Activated CD4-positive, alpha-beta T cell treated with anti-CD3 and anti-CD28 coated beads, Interleukin-2, Interleukin-6, amounts not matched to agents 100 ng/mL and 50 ng/mL, durations not matched to agents 16 hours and 8 hours (primary cell): ENCODE results near the gene FOXP1.

Source experiments
- DNase-seq: peaks from one replicate; pipeline ENCODE4 v3.0.0-alpha.2; 2020

FOXP1 gene

DNA sequence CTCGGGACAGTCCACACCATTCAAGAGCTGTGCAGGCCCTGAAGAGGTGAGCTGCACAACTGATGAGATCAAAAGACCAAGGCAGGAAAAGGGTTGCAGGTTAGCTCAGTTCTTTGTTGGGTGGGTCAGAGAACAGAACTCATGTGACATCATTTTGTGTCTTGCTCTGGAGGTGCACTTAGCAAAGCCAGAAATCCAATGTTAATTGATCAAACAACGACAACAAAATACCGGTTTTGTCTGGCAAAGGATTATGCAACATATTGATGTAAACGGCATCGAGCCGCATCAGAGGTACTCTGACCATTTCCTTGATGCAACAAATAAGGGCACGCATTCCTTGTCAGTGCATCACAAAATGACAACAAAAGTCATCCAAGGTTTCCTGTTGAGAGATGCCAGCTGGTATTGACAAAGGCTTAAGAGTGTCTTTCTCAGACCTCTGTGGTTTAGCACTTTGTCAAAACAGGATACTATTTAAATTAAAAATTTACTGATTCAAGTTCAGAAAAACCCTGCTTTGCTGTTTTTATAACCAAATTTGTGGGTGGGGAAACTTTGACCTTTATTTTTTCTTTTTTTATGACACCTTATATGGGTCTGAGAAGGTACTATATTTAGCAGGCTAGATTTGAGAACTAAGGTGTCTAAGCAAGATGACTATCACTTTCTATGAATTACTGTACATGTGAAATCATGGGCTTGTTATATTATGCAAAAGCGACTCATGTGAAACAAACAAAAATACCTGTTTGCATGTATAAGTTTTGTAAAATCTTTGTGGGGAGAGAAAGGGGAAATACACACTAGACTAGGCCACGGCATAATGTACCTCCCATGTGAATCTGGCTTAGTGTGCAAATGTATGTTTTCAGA is 496.1 kb downstream of the FOXP1 start:
- peak; percentile 86 for DNase-seq

DNA sequence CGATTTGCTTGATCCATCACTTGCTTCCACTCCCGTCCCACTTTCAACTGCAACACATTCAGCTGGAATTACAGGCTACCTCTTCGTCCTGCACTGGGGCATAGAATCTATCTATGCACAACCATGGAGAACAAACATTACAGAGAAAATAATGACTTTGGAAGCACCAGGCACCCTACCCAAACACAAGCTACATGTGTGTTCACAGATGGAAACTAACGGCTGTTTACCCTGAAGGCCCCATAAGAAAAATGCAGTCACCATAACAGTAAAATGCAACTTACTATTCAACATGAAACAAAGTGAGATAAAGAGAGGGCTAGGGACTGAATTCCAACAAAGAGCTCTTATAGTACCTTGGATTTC is 496.8 kb downstream of the FOXP1 start:
- no peak for DNase-seq

DNA sequence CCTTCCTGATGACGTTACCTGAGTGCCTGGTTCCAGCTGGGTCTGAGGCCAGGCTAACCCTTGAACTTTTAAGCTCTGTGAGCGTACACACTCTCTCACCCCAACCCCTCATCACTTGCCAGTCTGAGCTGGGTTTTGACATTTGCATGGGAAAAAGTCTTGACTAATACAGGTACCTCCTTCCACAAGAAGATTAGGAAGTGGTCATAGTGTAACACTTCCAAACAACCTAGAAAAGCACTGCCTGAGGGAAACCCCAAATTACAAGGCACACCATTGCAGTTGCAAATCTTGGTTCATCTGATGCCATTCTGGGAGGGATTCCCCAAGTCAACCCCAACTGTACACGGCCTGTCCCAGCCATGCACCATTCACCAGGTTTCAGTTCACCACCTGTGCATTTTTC is 499.8 kb downstream of the FOXP1 start:
- peak; percentile 39 for DNase-seq

DNA sequence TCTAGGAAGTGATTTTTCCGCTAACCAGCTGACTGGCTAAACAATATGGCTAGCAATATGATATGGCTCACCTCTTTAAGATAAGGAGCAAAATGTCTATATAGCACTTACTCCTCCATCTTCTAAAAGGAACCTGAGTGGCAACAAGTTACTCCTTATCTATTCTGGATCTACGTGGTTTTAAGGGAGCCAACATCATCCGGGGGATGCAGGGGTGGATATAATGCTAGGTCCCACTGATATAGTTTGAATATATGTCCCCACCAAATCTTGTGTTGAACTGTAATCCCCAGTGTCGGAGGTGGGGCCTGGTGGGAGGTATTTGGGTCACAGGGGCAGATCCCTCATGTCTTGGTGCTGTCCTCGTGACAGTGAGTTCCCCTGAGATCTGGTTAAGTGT is 500.7 kb downstream of the FOXP1 start:
- DNase-seq: no peak

DNA sequence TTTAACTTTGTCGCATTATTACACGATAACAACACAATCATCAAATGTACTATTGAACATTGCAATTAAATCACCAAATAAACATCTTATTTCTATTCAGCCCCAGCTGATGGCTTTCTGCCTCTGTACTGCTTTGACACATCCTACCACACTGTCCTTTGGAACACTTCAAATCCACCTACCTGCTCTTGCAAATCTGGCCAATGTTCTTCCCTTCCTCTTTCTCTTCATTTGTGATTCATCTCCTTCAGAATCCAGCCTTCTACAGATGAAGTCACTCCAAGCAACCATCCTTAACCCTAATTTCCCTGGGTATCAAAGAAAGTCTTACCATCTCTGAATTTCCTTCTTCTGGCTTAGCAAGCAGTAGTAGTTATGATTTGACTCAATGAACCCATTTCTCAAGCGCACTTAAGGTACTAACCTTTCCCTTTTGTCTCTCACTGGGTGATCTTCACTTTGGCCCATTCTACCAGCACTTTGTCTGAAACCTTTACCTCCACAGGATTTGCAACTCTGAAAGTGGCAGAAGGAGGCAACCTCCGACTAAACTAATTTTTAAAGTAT is 502.9 kb downstream of the FOXP1 start:
- DNase-seq: peak; percentile 55

DNA sequence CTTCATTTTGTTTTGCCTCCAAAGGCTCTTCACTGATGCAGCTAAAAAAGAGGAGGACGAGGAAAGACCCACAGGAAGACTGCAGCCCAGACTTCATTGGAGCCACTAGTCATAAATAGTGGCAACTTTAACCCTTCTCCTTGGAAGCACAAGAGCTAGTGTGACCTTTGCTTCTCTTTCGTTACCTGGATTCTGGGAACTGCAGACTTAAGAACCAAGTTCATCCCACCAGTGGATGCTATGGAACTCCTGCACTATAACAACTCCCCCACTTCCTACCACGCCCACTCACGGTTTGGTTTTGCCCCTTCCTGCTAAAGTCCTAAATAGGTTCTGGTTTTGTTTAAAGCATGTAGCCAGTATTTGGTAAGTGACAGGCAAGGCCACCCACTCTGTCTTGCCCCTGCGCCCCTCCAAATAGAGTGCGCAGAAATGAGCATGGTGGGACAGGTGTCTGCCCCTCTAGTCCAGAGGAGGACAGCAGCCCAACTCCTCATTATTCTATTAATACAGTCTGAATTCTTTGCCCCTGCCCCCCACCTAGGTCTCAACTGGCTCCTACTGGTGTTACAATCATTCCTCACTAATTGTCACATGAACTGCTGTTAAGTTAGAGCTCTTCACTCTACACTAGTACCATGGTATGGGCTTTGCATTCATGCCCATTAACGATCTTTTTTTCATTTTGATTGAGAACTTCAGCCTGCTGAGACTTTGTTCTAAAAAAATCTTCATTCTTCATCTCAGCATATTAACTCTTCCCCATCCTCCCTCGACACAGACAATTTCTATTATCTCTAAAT is 504.6 kb downstream of the FOXP1 start:
- no peak for DNase-seq

DNA sequence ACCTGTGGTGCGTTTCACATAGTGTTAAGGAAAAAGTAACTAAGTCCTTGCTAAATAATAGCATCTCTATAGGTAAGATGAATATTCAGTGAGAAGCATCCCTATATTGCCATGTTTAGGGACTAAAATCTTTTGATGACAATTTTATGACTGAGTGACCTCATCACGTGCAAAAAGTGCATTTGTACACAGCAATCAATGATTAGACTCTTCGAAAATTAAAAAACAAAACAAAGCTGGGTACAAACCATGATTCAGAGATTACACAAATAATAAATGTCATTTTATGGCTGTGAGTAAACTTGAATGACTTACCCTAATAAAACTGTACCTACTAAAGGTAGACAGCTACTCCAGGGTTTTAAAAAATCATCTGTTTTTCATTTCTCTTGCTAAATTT is 505.3 kb downstream of the FOXP1 start:
- no peak for DNase-seq

DNA sequence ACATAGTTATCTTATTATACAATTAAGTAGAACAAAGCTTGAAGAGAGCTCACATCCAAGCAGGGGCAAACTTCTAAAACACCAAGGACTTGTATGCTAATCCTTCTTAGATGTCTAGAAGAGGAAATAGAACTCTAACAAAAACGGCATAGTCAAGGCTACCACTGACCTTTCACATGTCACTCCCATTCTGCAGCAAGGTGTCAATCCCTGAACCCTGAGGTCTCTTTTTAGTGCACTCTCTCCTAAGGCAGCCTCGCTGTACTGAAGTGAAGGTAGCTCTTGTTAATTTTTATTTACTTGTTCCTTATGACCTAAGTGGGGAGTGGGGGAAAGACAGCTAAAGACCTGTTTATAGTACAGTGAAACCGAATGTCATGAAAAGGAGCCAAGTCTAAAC is 506.5 kb downstream of the FOXP1 start:
- DNase-seq: no peak

DNA sequence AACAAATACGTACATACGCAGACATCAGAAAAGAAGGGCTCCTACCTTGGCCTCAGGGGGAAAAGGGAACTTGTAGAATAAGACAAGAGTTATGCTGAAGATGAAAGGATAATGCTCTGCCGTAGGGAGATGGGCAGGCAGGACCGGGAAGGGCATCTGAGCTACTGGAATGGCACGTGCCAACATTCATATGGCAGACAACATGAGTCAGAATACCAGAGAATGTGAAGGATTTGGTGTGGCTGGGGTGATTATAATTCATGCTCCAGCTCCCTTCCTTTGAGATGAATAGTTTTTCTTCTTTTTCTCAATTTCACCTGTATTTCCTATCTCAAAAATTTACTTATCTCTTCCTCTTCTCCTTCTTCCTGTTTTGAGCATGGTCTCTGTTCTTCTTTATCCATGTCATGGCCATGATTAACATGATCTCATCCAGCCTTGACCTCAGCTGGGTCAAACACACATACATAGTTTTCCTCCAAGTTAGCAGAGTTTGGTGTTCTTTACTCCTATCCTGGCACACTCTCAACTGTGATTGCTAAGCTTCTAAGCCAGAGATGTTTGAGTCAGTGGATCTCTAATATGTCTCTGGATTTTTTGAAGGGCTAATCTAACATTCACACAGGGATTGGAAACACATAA is 507.0 kb downstream of the FOXP1 start:
- no peak for DNase-seq

DNA sequence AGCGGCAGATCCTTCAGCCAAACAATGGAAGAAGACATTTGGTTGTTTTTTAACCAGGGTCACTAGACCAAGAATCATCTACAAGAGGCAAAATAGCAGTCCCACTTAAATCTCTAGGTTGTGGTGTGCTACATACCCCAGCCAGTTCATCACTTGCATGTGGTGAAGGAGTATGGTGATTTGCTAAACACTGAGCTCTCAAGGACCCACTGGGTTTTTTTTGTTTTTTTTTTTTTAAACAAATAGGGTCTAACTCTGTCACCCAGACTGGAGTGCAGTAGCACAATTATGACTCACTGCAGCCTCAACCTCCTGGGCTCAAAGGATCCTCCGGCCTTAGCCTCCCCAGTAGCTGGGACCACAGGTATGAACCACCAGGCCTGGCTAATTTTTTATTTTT is 508.0 kb downstream of the FOXP1 start:
- DNase-seq: no peak

DNA sequence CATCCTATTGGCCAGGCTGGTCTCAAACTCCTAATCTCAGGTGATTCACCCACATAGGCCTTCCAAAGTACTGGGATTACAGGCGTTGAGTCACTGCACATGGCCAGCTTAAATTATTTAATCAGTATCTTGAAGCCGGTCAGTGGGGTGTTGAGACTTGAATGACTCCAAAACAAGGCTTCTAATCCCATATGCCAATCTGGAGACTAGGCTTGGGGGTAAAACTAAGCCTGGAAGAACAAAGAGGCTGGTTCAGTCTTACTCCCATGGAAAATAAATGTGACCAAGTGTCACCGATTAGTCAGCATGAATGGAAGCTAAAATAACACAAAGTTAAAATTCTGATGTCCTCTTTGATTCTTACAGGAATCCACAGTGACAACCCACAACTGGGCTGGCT is 509.1 kb downstream of the FOXP1 start:
- no peak for DNase-seq

DNA sequence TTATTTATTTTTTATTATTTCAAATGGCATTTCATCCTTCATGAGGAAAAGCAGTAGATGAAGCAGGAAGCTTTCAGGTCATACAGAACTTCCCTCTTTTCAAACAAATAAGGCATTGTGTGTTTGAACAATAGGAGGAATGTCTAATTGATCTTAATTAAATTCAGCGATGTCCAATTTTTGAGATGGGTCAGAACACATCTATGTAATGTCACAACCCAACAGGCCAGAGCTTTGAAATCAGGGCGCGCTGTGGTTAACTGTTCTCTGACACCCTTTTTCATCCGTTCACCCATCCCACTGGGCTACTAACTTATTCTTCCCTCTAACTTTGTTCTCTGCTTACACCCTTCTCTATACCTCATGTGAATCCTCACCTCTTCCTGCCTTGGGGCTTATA is 510.5 kb downstream of the FOXP1 start:
- DNase-seq: no peak

DNA sequence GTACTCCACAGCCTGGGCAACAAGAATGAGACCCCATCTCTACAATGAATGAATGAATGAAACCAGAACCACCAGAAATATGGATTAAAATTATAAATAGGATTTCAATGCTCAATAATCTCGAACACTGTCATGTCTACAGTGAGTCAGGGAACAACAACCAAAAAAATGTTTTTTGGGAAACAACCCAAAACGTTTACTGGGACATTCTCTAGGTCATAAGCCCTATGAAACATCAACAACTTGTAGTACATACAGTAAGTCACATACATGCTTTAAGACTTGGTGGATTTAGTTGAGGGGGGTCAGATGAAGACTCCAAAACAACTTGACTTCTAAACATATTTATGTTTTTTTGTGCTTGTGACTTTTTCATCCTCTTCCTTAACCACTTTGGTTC is 511.2 kb downstream of the FOXP1 start:
- no peak for DNase-seq

DNA sequence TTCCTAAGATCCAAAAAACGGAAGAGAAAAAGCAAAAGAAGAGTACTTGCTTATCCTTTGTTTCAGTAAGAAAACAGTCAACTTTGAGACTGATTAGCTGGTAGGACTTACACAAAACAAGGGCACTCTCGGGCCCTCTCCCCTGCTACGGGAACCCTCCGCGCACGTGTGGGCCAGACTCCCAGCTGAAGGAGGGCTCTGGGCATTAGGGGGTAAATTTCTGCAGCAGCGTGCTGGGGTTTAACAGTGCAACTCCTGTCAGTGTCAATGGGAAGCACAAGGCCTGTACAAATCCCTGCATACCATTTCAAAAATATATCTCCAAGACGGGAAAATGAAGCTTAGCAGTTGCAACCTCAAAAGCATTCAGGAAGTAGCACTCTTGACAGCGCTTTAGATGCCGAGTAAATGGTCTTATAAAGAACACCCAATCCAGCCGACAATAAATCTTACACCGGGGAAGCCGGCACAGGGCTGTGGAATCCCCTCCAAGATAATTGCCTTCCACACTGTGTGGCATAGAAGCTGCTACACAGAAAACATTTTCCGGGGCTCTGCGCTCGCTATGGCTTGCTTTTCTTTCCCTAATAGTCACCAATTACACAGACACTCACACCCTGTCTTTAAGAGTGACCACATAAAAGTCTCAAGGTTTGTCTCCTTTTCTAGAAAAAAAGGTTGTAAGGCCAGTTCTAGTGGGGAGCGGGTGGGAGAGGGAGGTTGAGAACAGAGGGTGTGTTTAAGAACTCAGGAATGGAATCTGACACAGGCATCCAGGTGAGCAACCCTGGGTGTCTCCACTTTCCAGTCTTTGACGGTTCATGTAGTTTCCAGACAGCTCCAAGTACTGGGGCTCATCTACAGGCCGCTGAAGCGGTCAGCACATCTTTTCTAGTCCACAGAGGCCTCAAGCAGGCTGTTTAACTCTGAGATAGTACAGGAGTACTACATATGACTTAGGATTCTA is 512.7 kb downstream of the FOXP1 start:
- DNase-seq: no peak

DNA sequence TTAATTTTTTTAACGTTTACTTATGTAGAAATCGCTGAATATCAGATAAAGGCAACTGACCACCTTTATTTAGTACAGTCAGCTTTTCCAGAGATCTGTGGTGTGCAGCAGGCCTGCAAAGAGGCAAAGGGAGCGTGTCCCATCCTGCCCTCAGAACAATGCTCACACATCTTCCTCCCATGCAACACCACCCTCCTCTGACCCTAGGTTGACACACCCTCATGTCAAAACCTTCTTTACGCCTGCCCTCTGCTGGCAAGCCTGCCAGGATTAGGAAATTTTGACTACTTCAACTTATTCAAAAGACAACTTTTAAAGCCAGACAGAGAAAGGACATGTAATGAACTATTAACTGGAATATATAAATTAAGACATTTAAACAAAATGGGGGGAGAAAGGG is 513.7 kb downstream of the FOXP1 start:
- peak; percentile 76 for DNase-seq

DNA sequence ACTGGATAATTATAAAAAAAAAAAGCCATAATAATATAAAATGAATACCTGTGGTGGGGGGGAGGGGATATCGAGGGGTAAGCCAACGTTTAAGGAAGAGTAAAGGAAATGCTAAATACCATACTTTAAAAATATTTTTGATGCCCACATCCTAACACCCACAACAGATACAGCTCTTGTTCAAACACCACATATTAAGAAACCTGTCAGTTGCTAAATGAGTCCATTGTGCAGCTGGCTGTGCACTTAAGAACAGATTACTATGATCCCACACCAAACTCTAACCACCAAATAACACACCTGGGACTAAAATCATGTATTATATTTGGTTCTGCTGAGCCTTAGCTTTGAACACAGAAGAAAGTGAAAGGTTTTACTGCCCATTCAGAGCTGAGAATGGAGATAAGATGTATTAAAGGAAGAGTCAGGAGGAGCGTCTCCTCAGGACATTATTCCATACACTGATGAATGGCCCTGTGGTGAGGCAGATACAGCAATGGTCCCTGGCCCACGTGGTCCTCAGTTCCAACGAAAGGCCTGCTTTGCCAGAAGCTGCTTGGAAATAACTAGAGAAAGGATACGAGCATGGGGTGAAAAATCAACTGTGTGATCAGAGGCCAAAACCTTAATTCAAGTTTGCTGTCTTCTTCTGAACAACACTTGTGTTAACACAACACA is 515.4 kb downstream of the FOXP1 start:
- DNase-seq: peak; percentile 62

DNA sequence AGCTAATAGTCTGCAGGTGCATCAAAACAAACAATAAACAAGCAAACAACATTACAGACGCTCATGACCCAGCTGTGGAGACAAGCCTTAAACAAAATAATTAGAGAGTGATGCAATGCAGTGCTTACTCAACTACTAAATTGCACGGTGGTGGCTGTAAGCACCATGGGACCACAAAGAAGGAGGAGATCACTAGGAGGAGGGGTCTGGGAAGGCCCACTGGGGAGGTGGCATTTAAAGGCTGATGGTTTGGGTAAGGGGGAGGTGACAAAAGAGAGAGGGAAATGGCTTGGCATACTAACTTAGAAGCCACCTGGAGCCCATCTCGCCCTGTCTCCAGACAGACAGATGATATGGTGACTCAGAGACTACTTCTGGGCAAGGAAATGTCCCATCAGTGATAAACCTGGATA is 516.7 kb downstream of the FOXP1 start:
- DNase-seq: peak; percentile 56

DNA sequence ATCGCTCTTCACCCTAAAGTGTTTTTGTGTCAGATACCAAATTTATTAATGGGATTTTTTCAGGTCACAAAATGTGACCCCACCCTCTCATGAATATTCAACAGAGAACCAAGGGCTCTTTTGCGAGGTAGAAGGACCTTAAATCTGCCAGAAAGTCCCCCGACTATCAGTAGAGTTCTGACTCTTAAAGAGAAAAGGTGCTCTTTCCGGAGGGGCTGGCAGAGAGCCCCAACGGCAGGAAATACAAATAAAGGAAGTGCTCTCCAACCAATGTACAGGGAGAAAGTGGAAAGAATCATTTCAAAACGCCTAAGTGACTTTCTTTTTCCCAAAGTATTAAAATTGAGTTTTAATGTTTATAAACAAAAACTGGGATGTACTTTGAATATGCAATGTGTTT is 517.2 kb downstream of the FOXP1 start:
- DNase-seq: peak; percentile 63

DNA sequence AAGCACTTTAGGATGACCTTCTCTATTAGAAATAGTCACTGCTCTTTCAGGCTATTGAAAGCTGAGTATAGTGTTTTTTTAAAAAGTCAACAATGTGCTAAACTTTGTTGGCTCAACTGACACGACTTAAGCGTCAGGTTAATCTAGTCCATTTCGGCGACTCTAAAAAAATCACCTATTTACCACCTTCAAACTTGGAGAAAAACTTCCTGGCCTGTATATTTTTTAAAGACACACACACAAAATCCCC is 517.8 kb downstream of the FOXP1 start:
- DNase-seq: no peak

DNA sequence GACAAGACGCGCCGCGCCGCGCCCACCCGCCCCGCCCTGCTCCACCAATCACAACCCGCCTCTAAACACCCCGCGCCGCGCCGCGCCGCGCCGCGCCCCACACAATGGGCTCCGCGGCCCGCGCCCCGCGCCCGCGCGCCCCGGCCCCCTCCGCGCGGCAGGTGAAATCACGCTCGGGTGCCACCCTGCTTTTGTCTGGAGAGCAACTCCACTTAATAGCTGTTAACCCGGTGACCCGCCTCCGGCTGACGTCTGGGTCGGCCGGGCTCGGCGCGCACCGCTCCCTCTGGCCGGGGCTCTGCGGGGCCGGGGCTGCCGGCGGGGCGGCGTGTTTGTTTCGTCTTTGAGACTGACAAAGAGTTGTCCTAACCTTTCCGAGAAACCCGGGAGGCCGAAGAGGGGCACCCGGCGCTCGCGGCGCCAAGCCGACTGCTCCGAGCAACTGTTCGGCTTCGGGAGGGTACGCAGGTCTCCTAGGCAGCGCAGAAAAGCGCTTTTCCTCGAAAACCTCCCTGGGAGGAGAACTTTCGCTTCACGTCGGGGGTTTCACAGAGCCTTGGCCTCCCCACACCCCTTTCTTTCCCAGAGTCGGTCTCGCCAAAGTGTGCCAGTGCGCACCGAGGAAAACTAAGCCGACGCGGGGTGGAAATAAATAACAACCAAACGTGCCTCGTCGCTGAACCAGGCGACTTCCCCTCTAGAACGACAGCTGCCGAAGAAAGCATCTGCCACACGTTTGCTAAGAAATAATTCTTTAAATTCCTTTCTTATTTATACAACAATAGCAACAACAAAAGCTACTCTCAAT is 518.4 kb downstream of the FOXP1 start:
- DNase-seq: peak; percentile 55
